Measurements from ENCODE around the gene RBM47.

DNA sequence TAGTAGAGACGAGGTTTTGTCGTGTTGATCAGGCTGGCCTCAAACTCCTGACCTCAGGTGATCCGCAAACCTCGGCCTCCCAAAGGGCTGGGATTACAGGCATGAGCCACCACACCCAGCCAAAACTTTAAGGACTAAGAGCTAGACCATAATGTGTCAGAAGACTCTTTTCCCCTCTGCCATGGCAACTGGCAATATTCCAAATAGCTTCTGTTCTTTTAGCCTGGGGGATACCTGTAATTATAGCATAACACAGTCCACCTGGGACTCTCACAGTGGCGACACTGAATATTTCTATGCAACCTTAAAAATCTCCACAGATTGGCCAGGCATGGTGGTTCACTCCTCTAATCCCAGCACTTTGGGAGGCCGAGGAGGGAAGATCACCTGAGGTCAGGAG lies 45.5 kb upstream of the RBM47 start:
- TF ChIP-seq TEAD4 (IDR thresholded peaks at IDR 0.05) (no peak), EGR1 (IDR thresholded peaks at IDR 0.05) (no peak), RAD21 (IDR thresholded peaks at IDR 0.05; ENCODE audit: low read depth) (no peak), YY1 (IDR thresholded peaks at IDR 0.05; ENCODE audit: low read depth) (no peak), TAF1 (IDR thresholded peaks at IDR 0.05; ENCODE audit: low read depth) (no peak), FOXM1 (IDR thresholded peaks at IDR 0.05; ENCODE audit: borderline replicate concordance, low read depth) (no peak), NFIC (IDR thresholded peaks at IDR 0.05) (no peak), EP300 (IDR thresholded peaks at IDR 0.05; ENCODE audit: borderline replicate concordance) (no peak), CEBPB (IDR thresholded peaks at IDR 0.05) (no peak), TCF12 (IDR thresholded peaks at IDR 0.05; ENCODE audit: low read depth) (no peak), CREB1 (IDR thresholded peaks at IDR 0.05; ENCODE audit: low read depth) (no peak)
- TF ChIP-seq, protein P1, sequence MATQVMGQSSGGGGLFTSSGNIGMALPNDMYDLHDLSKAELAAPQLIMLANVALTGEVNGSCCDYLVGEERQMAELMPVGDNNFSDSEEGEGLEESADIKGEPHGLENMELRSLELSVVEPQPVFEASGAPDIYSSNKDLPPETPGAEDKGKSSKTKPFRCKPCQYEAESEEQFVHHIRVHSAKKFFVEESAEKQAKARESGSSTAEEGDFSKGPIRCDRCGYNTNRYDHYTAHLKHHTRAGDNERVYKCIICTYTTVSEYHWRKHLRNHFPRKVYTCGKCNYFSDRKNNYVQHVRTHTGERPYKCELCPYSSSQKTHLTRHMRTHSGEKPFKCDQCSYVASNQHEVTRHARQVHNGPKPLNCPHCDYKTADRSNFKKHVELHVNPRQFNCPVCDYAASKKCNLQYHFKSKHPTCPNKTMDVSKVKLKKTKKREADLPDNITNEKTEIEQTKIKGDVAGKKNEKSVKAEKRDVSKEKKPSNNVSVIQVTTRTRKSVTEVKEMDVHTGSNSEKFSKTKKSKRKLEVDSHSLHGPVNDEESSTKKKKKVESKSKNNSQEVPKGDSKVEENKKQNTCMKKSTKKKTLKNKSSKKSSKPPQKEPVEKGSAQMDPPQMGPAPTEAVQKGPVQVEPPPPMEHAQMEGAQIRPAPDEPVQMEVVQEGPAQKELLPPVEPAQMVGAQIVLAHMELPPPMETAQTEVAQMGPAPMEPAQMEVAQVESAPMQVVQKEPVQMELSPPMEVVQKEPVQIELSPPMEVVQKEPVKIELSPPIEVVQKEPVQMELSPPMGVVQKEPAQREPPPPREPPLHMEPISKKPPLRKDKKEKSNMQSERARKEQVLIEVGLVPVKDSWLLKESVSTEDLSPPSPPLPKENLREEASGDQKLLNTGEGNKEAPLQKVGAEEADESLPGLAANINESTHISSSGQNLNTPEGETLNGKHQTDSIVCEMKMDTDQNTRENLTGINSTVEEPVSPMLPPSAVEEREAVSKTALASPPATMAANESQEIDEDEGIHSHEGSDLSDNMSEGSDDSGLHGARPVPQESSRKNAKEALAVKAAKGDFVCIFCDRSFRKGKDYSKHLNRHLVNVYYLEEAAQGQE (IDR thresholded peaks at IDR 0.05; ENCODE audit: low read depth), result no peak
- TF ChIP-seq, protein P2, sequence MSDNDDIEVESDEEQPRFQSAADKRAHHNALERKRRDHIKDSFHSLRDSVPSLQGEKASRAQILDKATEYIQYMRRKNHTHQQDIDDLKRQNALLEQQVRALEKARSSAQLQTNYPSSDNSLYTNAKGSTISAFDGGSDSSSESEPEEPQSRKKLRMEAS (IDR thresholded peaks at IDR 0.05), result no peak
- TF ChIP-seq, protein P3, sequence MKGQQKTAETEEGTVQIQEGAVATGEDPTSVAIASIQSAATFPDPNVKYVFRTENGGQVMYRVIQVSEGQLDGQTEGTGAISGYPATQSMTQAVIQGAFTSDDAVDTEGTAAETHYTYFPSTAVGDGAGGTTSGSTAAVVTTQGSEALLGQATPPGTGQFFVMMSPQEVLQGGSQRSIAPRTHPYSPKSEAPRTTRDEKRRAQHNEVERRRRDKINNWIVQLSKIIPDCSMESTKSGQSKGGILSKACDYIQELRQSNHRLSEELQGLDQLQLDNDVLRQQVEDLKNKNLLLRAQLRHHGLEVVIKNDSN (IDR thresholded peaks at IDR 0.05), result no peak
